Endothelial cell of umbilical vein (primary cell): ENCODE data around the gene TXNRD2. TPM values are rescaled to one million over a fixed set of nuclear protein-coding genes. Genes with fewer than 3 reads are reported as not detected.
"Not testable (repeated sequence)": the region's sequence is repeated elsewhere in the genome, so short reads cannot be mapped to it uniquely, and the experiment has no call there.

Experiments used
- BruUV-seq: library from RNA; stranded (reverse); fragments of 400-500 nt; replicated peaks from 2 replicates; lab custom pipeline; 2021; lab: Mats Ljungman, UMichigan
- CTCF ChIA-PET: fragments of 300-600, 350-600 bp; sonication (Branson Sonifier 250); formaldehyde crosslinking; loops from one replicate; lab custom pipeline; 2021; ENCODE audit warnings: antibody characterized with exemption, inconsistent platforms; lab: Charles Lee
- POLR2A ChIA-PET: fragments of 300-600, 350-600 bp; sonication (Branson Sonifier 250); formaldehyde crosslinking; loops from one replicate; lab custom pipeline; 2021; ENCODE audit warnings: antibody characterized with exemption, inconsistent platforms; lab: Charles Lee
- DNase-seq: peaks from one replicate; pipeline ENCODE4 v3.0.0-alpha.2; 2011; ENCODE audit warnings: low read depth, low spot score
- FAIRE-seq: peaks from 2 replicates; lab custom pipeline; 2011; peaks lifted over from hg19 to GRCh38; lab: Jason Lieb, UNC
- H2AFZ ChIP-seq: 2 replicates; pipeline ENCODE4 v1.6.0; 2012; ENCODE audit warnings: low read depth, low read length, control low read depth, inconsistent platforms
- H3K27ac ChIP-seq: 2 replicates; pipeline ENCODE4 v1.5.1; 2011; ENCODE audit warnings: low read depth, mild to moderate bottlenecking, control low read depth, low read length, moderate library complexity; ENCODE audit not compliant: insufficient read depth
- H3K27me3 ChIP-seq, 2 experiments: 2 replicates each; pipeline versions ENCODE4 v1.6.0 to v1.6.1; 2011; ENCODE audit warnings: low read length in 2 of 2, mixed read lengths in 1 of 2; ENCODE audit not compliant: control insufficient read depth in 2 of 2, insufficient read depth in 2 of 2
- H3K36me3 ChIP-seq, 2 experiments: 2 replicates in 1 of 2; 3 replicates in 1 of 2; pipeline ENCODE4 v1.5.1; 2011; ENCODE audit warnings: low read length in 2 of 2, mild to moderate bottlenecking in 1 of 2, moderate library complexity in 1 of 2; ENCODE audit not compliant: control insufficient read depth in 2 of 2, insufficient read depth in 2 of 2; ENCODE audit errors: extremely low read depth in 1 of 2
- H3K4me1 ChIP-seq: 3 replicates; pipeline ENCODE4 v1.5.1; 2011; ENCODE audit warnings: mild to moderate bottlenecking, low read length; ENCODE audit not compliant: control insufficient read depth, insufficient read depth; ENCODE audit errors: extremely low read depth
- H3K4me2 ChIP-seq: 2 replicates; pipeline ENCODE4 v1.6.1; 2011; ENCODE audit warnings: low read length, control low read depth, mixed read lengths; ENCODE audit not compliant: insufficient read depth
- H3K4me3 ChIP-seq, 3 experiments: fragments of 200-600 bp in 1 of 3; sonication (generic), shearing (Covaris generic) in 1 of 3; replicated peaks in 1 of 3; 2 replicates each; pipeline ENCODE4 v1.5.1; 2011 to 2016; ENCODE audit warnings: control low read depth in 3 of 3, low read length in 3 of 3, mild to moderate bottlenecking in 2 of 3, inconsistent platforms in 1 of 3, low read depth in 1 of 3, moderate library complexity in 1 of 3; ENCODE audit not compliant: insufficient read depth in 1 of 3
- H3K79me2 ChIP-seq: 2 replicates; pipeline ENCODE4 v1.6.0; 2012; ENCODE audit warnings: low read length, inconsistent platforms; ENCODE audit not compliant: control insufficient read depth, insufficient read depth
- H3K9ac ChIP-seq: replicated peaks from 2 replicates; pipeline ENCODE3; 2011; ENCODE audit warnings: low read length, control low read depth; ENCODE audit not compliant: insufficient read depth; ENCODE audit errors: extremely low read depth
- H3K9me1 ChIP-seq: replicated peaks from 3 replicates; pipeline ENCODE4 v1.6.0; 2011; ENCODE audit warnings: mild to moderate bottlenecking, low read length; ENCODE audit not compliant: control insufficient read depth, insufficient read depth; ENCODE audit errors: extremely low read depth
- H3K9me3 ChIP-seq: replicated peaks from 2 replicates; pipeline ENCODE4 v1.5.1; 2012; ENCODE audit warnings: low read length, inconsistent platforms; ENCODE audit not compliant: control insufficient read depth, insufficient read depth
- H4K20me1 ChIP-seq: replicated peaks from 2 replicates; pipeline ENCODE3; 2011; ENCODE audit warnings: mild to moderate bottlenecking, low read length; ENCODE audit not compliant: control insufficient read depth, insufficient read depth; ENCODE audit errors: extremely low read depth
- GATA2 ChIP-seq: IDR thresholded peaks from 2 replicates; pipeline ENCODE4 v1.7.0; 2011; ENCODE audit warnings: low read depth, mild to moderate bottlenecking, moderate library complexity, mixed read lengths, low read length; ENCODE audit not compliant: insufficient read length, insufficient read depth
- JUN ChIP-seq: IDR thresholded peaks from 2 replicates; pipeline ENCODE4 v1.6.1; 2011; ENCODE audit warnings: borderline replicate concordance, low read depth; ENCODE audit not compliant: insufficient read length, insufficient read depth
- MYC ChIP-seq: IDR thresholded peaks from one replicate; pipeline ENCODE4 v1.6.1; 2011; ENCODE audit warnings: mild to moderate bottlenecking, low read depth, low read length
- POLR2A ChIP-seq: IDR thresholded peaks from 2 replicates; pipeline ENCODE4 v1.6.1; 2012; ENCODE audit warnings: low read depth, mild to moderate bottlenecking, control low read depth, low read length
- dilution Hi-C: fragments of 300-500 bp; cut with MboI; formaldehyde crosslinking; loops from one replicate; pipeline ENCODE4 v1.15.0; 2019; ENCODE audit warnings: low sequenced_read_pairs; ENCODE audit not compliant: extremely low pct_ligation_motif_present
- intact Hi-C: fragments of 100-400 bp; cut with micrococcal nuclease; formaldehyde crosslinking; loops from one replicate; pipeline ENCODE4 v1.10.0; 2022
- polyA plus RNA-seq, 4 experiments: library from polyadenylated mRNA; depleted of rRNA in 3 of 4; stranded (reverse) in 3 of 4; unstranded in 1 of 4; fragments of >200 nt; gene quantifications; 2 replicates each; pipeline versions ENCODE4 v1.2.1 to v1.2.3, GENCODE V29; 2011 to 2012; ENCODE audit warnings: missing spikeins in 1 of 4
- total RNA-seq: library from RNA; stranded (reverse); gene quantifications from 2 replicates; pipeline ENCODE4 v1.2.3, GENCODE V29; 2021
- TF ChIP-seq, protein P1 (sequence below), 2 donors: IDR thresholded peaks; 1 replicate in 1 of 2; 2 replicates in 1 of 2; pipeline ENCODE4 v1.5.1; 2011; ENCODE audit warnings: low read length in 2 of 2, mild to moderate bottlenecking in 2 of 2, moderate library complexity in 2 of 2, control low read depth in 1 of 2, inconsistent platforms in 1 of 2, low read depth in 1 of 2; ENCODE audit not compliant: insufficient read depth in 1 of 2; ENCODE audit errors: extremely low read depth in 1 of 2

TXNRD2 gene
- total and polyA plus RNA-seq, 2 donors (not counting 3 experiments of a cell fraction or from before 2014, with no cell fraction given), result 211 to 440 TPM

DNA sequence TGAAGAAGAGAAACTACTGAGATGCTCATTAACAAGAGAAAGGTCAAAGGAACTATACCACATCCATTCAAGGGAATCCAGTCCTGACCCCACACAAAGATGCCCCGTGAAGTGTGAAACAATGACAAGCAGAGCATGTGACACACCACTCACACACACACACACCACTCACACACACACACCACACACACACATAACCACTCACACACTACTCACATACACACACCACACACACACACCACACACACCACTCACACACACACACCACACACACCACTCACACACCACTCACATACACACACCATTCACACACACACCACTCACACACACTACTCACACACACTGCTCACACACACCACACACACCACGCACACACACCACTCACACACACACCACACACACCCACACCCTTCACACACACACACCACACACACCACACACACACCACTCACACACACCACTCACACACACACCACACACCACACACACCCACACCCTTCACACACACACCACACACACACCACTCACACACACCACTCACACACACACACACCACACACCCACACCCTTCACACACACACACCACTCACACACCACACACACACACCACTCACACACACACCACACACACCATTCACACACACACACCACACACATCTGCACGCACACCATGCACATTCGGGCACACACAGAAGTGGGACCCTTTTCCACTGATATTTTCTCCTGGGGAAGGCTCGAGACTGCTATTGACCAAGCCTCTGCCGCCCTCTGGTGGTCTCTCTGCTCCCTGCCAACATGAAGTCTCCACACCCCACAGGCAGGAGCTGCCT lies 32.1 kb downstream of the TXNRD2 start:
- Histone ChIP-seq H3K27me3 (no peaks in the 10 kb centered on the region), H4K20me1 (no peaks in the 10 kb centered on the region), H3K27ac (no peak overlapping the region), H3K9ac (no peak overlapping the region), H3K4me1 (peaks cover 3% of the 10 kb centered on the region), H3K4me3 (no peak overlapping the region), H3K79me2 (no peaks in the 10 kb centered on the region), H3K9me3 (no peaks in the 10 kb centered on the region), H3K36me3 (peaks cover 8 to 26% of the 10 kb centered on the region in 2 experiments), H3K9me1 (no peaks in the 10 kb centered on the region), H2AFZ (no peak overlapping the region), H3K4me2 (no peak overlapping the region)
- dilution Hi-C loops, result no loop called here
- no TSS peak for BruUV-seq
- peak; percentile 77 for DNase-seq
- POLR2A ChIA-PET, result no interaction called here
- intact Hi-C loops, result loop anchor here (1.0 to 5.0 kb wide), 5 partner anchors 35 to 277 kb away; no protein-coding TSS in a partner anchor
- TF ChIP-seq MYC (no peak), POLR2A (no peak), JUN (no peak), GATA2 (no peak)
- TF ChIP-seq, protein P1, sequence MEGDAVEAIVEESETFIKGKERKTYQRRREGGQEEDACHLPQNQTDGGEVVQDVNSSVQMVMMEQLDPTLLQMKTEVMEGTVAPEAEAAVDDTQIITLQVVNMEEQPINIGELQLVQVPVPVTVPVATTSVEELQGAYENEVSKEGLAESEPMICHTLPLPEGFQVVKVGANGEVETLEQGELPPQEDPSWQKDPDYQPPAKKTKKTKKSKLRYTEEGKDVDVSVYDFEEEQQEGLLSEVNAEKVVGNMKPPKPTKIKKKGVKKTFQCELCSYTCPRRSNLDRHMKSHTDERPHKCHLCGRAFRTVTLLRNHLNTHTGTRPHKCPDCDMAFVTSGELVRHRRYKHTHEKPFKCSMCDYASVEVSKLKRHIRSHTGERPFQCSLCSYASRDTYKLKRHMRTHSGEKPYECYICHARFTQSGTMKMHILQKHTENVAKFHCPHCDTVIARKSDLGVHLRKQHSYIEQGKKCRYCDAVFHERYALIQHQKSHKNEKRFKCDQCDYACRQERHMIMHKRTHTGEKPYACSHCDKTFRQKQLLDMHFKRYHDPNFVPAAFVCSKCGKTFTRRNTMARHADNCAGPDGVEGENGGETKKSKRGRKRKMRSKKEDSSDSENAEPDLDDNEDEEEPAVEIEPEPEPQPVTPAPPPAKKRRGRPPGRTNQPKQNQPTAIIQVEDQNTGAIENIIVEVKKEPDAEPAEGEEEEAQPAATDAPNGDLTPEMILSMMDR (IDR thresholded peaks at IDR 0.05; ENCODE audit: extremely low read depth in 1 of 2, insufficient read depth in 1 of 2, low read depth in 1 of 2, low read length in 2 of 2), result peak; percentile 86 to 88
- FAIRE-seq, result peak; percentile 89
- CTCF ChIA-PET, result interaction anchor here (0.5 to 5.2 kb wide), 73 partner anchors 9 to 279 kb away, joined by 3 to 372 read pairs (median 6); partner anchors contain the start of genes COMT, GNB1L, GP1BB and RTL10

DNA sequence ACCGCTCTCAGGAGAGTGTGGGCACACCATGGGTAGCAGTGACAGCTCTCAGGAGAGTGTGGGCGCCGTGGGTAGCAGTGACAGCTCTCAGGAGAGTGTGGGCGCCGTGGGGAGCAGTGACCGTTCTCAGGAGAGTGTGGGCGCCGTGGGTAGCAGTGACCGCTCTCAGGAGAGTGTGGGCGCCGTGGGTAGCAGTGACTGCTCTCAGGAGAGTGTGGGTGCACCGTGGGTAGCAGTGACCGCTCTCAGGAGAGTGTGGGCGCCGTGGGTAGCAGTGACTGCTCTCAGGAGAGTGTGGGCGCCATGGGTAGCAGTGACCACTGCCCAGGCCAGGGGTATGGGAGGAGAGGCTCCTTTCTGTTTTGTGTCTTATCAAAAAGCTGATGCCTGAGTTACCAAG lies 33.7 kb downstream of the TXNRD2 start:
- CTCF ChIA-PET, result interaction anchor here (1.1 kb wide), 1 partner anchor 177 kb away, joined by 6 read pairs; no protein-coding TSS in a partner anchor
- H3K4me2 ChIP-seq, H3K79me2 ChIP-seq, FAIRE-seq, H3K9me3 ChIP-seq, H3K4me3 ChIP-seq, DNase-seq, H3K9me1 ChIP-seq, POLR2A ChIA-PET, intact Hi-C loops, H3K27me3 ChIP-seq, H2AFZ ChIP-seq, dilution Hi-C loops, H3K27ac ChIP-seq, H4K20me1 ChIP-seq, H3K4me1 ChIP-seq, H3K9ac ChIP-seq, BruUV-seq: not testable (repeated sequence)
- peaks cover 2 to 16% of the 10 kb centered on the region in 2 experiments for H3K36me3 ChIP-seq

DNA sequence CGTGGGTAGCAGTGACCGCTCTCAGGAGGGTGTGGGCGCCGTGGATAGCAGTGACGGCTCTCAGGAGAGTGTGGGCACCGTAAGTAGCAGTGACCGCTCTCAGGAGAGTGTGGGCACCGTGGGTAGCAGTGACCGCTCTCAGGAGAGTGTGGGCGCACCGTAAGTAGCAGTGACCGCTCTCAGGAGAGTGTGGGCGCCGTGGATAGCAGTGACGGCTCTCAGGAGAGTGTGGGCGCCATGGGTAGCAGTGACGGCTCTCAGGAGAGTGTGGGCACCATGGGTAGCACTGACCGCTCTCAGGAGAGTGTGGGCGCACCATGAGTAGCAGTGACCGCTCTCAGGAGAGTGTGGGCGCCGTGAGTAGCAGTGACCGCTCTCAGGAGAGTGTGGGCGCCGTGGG lies 34.8 kb downstream of the TXNRD2 start:
- FAIRE-seq, H2AFZ ChIP-seq, H3K4me3 ChIP-seq, H3K4me2 ChIP-seq, H3K4me1 ChIP-seq, H3K27ac ChIP-seq, H3K9ac ChIP-seq, POLR2A ChIA-PET, intact Hi-C loops, H3K79me2 ChIP-seq, H3K9me1 ChIP-seq, BruUV-seq, DNase-seq, H3K27me3 ChIP-seq, dilution Hi-C loops, H4K20me1 ChIP-seq, H3K9me3 ChIP-seq: not testable (repeated sequence)
- CTCF ChIA-PET, result interaction anchor here (6.5 kb wide), 1 partner anchor 176 kb away, joined by 51 read pairs; no protein-coding TSS in a partner anchor
- H3K36me3 ChIP-seq, result peaks cover 2 to 15% of the 10 kb centered on the region in 2 experiments
